ENCODE results near the gene CCN2. TPM values are rescaled to one million over a fixed set of nuclear protein-coding genes. Genes with fewer than 3 reads are reported as not detected.

The CCN2 gene
- total and polyA plus RNA-seq, 2 of the 8 experiments (the other 6 are each of a cell fraction or from before 2014, with no cell fraction given), result 25.0 to 107 TPM

DNA sequence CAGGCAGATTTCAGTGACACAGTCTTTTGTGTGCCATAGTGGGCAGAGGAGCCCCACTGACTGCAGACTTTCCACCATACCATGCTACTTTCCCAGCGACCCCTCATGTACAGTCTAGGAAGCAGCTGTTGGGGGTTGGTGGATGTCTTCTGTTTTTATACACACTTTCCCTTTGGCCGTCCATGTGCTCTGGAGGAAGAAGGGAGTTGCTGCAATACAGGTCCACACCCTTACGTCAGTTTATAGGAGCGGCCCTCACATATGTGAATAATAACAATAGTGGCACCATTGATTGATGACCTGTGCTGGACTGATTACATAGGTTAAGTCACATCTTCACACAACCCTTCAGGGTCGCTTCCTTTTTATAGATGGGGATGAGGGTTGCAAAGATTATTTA, 17.5 kb upstream of the CCN2 start (continued):
- TF ChIP-seq, protein P1, sequence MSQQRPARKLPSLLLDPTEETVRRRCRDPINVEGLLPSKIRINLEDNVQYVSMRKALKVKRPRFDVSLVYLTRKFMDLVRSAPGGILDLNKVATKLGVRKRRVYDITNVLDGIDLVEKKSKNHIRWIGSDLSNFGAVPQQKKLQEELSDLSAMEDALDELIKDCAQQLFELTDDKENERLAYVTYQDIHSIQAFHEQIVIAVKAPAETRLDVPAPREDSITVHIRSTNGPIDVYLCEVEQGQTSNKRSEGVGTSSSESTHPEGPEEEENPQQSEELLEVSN (IDR thresholded peaks at IDR 0.05), result no peak
- TF ChIP-seq SP1 (IDR thresholded peaks at IDR 0.05; ENCODE audit: low read depth, low read length), result no peak
- no peak for TF ChIP-seq RXRA (IDR thresholded peaks at IDR 0.05; ENCODE audit: insufficient read depth, low read depth, low read length)
- TF ChIP-seq SAP30 (IDR thresholded peaks at IDR 0.05; ENCODE audit: insufficient read depth, insufficient replicate concordance, low read length), result no peak
- no peak for TF ChIP-seq SIRT6 (IDR thresholded peaks at IDR 0.05; ENCODE audit: low read length)
- no peak for TF ChIP-seq BACH1 (IDR thresholded peaks at IDR 0.05; ENCODE audit: low read length)
- no peak for TF ChIP-seq ZNF274 (IDR thresholded peaks at IDR 0.05; ENCODE audit: borderline replicate concordance, extremely low read depth, low read length)
- TF ChIP-seq HDAC2 (IDR thresholded peaks at IDR 0.05; ENCODE audit: borderline replicate concordance in 1 of 2, low read depth in 2 of 2, low read length in 2 of 2), result no peak
- no peak for TF ChIP-seq CHD2 (IDR thresholded peaks at IDR 0.05; ENCODE audit: low read length)
